Tibial nerve (tissue), 4 donors: Measurements from ENCODE around the gene UGT1A4. TPM values are rescaled to one million over a fixed set of nuclear protein-coding genes. Genes with fewer than 3 reads are reported as not detected.

ENCODE experiments used
- DNase-seq, 2 donors: peaks; one replicate each; pipeline ENCODE4 v3.0.0-alpha.2; 2019; ENCODE audit warnings: low spot score in 2 of 2
- H3K27ac ChIP-seq, 4 donors: fragments of 200-600 bp; sonication (generic) in 3 of 4; one replicate each; pipeline ENCODE4 v1.5.1; 2017 to 2019; ENCODE audit warnings: mild to moderate bottlenecking in 1 of 4
- H3K27me3 ChIP-seq, 2 donors: fragments of 200-600 bp; sonication (generic) in 1 of 2; one replicate each; pipeline versions ENCODE4 v1.5.1 to v1.6.0; 2017 to 2019
- H3K36me3 ChIP-seq, 3 donors: fragments of 200-600 bp; sonication (generic); one replicate each; pipeline ENCODE4 v1.5.1; 2018 to 2019
- H3K4me1 ChIP-seq, 4 donors: fragments of 200-600 bp; sonication (generic) in 3 of 4; one replicate each; pipeline ENCODE4 v1.5.1; 2017 to 2019
- H3K4me3 ChIP-seq, 4 donors: fragments of 200-600 bp; sonication (generic) in 3 of 4; one replicate each; pipeline ENCODE4 v1.5.1; 2017 to 2019; ENCODE audit warnings: mild to moderate bottlenecking in 1 of 4, moderate library complexity in 1 of 4
- H3K9me3 ChIP-seq, 4 donors: fragments of 200-600 bp; sonication (generic) in 3 of 4; one replicate each; pipeline ENCODE4 v1.5.1; 2017 to 2019
- CTCF ChIP-seq, 5 experiments: fragments of 200-600 bp in 3 of 5; fragments of 450-650 bp in 2 of 5; sonication (generic) in 3 of 5; IDR thresholded peaks; one replicate each; pipeline ENCODE4 v1.5.1; 2016 to 2019; ENCODE audit warnings: antibody characterized with exemption in 5 of 5, mild to moderate bottlenecking in 3 of 5, moderate library complexity in 2 of 5
- EP300 ChIP-seq, 2 donors: sonication (generic); formaldehyde crosslinking; IDR thresholded peaks; one replicate each; pipeline ENCODE4 v1.6.1; 2017; ENCODE audit warnings: antibody characterized with exemption in 2 of 2, mild to moderate bottlenecking in 1 of 2
- POLR2A ChIP-seq, 2 donors: fragments of 450-650 bp; IDR thresholded peaks; one replicate each; pipeline ENCODE4 v1.6.1; 2017; ENCODE audit warnings: antibody characterized with exemption in 2 of 2, mild to moderate bottlenecking in 2 of 2, moderate library complexity in 2 of 2
- WGBS, 2 donors: methylation state at CpG; one replicate each; pipeline ENCODE4 v1.1.5; 2018; 5-methylcytosine and 5-hydroxymethylcytosine counted together
- total RNA-seq, 4 donors: library from RNA; depleted of rRNA; stranded (reverse); fragments of >200 nt; gene quantifications; one replicate each; pipeline ENCODE4 v1.1.0, GENCODE V29; 2016

UGT1A4 gene
- total RNA-seq, 4 donors from 2014 or later, result not detected

GRCh38 chr2:233791151-233791882 lies 72.8 kb downstream of the UGT1A4 start:
- no peak for DNase-seq
- no peaks in the 10 kb centered on the region for H3K4me1 ChIP-seq
- H3K36me3 ChIP-seq, result no peaks in the 10 kb centered on the region
- WGBS, 2 donors, result 83 to 84% methylated on average over 18 of the region's 18 CpGs
- no peak overlapping the region for H3K4me3 ChIP-seq
- no peak overlapping the region for H3K27ac ChIP-seq
- H3K9me3 ChIP-seq, result peaks cover 0 to 4% (median 0%) of the 10 kb centered on the region in 4 donors
- no peak for TF ChIP-seq EP300 (IDR thresholded peaks at IDR 0.05)
- no peak for TF ChIP-seq POLR2A (IDR thresholded peaks at IDR 0.05)
- H3K27me3 ChIP-seq, result no peaks in the 10 kb centered on the region

- 80 to 84% methylated on average over 9 of the region's 9 CpGs for WGBS, 2 donors
- H3K27ac ChIP-seq, result no peak overlapping the region
- H3K36me3 ChIP-seq, result no peaks in the 10 kb centered on the region
- no peaks in the 10 kb centered on the region for H3K27me3 ChIP-seq
- TF ChIP-seq POLR2A (IDR thresholded peaks at IDR 0.05) (no peak), CTCF (IDR thresholded peaks at IDR 0.05) (no peak), EP300 (IDR thresholded peaks at IDR 0.05) (no peak)
- no peaks in the 10 kb centered on the region for H3K4me1 ChIP-seq
- H3K4me3 ChIP-seq, result no peak overlapping the region
- no peak for DNase-seq
- H3K9me3 ChIP-seq, result peaks cover 0 to 4% (median 0%) of the 10 kb centered on the region in 4 donors
Observed at GRCh38 chr2:233791883-233792329, 73.4 kb downstream of the UGT1A4 start.

- no peaks in the 10 kb centered on the region for H3K36me3 ChIP-seq
- DNase-seq, result no peak
- H3K27ac ChIP-seq, result no peak overlapping the region
- peaks cover 0 to 4% (median 0%) of the 10 kb centered on the region in 4 donors for H3K9me3 ChIP-seq
- WGBS, 2 donors, result 88 to 94% methylated on average over 7 of the region's 7 CpGs
- no peaks in the 10 kb centered on the region for H3K27me3 ChIP-seq
- no peaks in the 10 kb centered on the region for H3K4me1 ChIP-seq
- TF ChIP-seq POLR2A (IDR thresholded peaks at IDR 0.05), result no peak
- no peak overlapping the region for H3K4me3 ChIP-seq
Observed at GRCh38 chr2:233792720-233793119, 74.2 kb downstream of the UGT1A4 start.

- no peak overlapping the region for H3K4me3 ChIP-seq
- DNase-seq, result no peak
- H3K4me1 ChIP-seq, result no peaks in the 10 kb centered on the region
- H3K36me3 ChIP-seq, result no peaks in the 10 kb centered on the region
- no peaks in the 10 kb centered on the region for H3K27me3 ChIP-seq
- 69 to 83% methylated on average over 13 to 17 of the region's 18 CpGs for WGBS, 2 donors
- no peak overlapping the region for H3K27ac ChIP-seq
- no peak for TF ChIP-seq POLR2A (IDR thresholded peaks at IDR 0.05)
- TF ChIP-seq CTCF (IDR thresholded peaks at IDR 0.05), result no peak
- no peak for TF ChIP-seq EP300 (IDR thresholded peaks at IDR 0.05)
- peaks cover 0 to 4% (median 0%) of the 10 kb centered on the region in 4 donors for H3K9me3 ChIP-seq
Observed at GRCh38 chr2:233793465-233794127, 75.1 kb downstream of the UGT1A4 start.

- TF ChIP-seq POLR2A (IDR thresholded peaks at IDR 0.05) (no peak), EP300 (IDR thresholded peaks at IDR 0.05) (no peak), CTCF (IDR thresholded peaks at IDR 0.05) (no peak)
- no peaks in the 10 kb centered on the region for H3K36me3 ChIP-seq
- no peak for DNase-seq
- no peak overlapping the region for H3K4me3 ChIP-seq
- H3K4me1 ChIP-seq, result no peaks in the 10 kb centered on the region
- peaks cover 0 to 4% (median 0%) of the 10 kb centered on the region in 4 donors for H3K9me3 ChIP-seq
- no peaks in the 10 kb centered on the region for H3K27me3 ChIP-seq
- WGBS, 2 donors, result 69 to 78% methylated on average over 17 of the region's 17 CpGs
- no peak overlapping the region for H3K27ac ChIP-seq
Observed at GRCh38 chr2:233794128-233794658, 75.7 kb downstream of the UGT1A4 start.

GRCh38 chr2:233795735-233796171 lies 77.2 kb downstream of the UGT1A4 start:
- Histone ChIP-seq H3K27me3 (no peaks in the 10 kb centered on the region), H3K4me1 (no peaks in the 10 kb centered on the region), H3K27ac (no peak overlapping the region), H3K36me3 (no peaks in the 10 kb centered on the region), H3K4me3 (no peak overlapping the region), H3K9me3 (no peaks in the 10 kb centered on the region)
- no peak for TF ChIP-seq EP300 (IDR thresholded peaks at IDR 0.05)
- no peak for TF ChIP-seq POLR2A (IDR thresholded peaks at IDR 0.05)
- no peak for TF ChIP-seq CTCF (IDR thresholded peaks at IDR 0.05)
- no peak for DNase-seq
- WGBS, 2 donors, result 94% methylated on average over 6 to 8 of the region's 13 CpGs
